Suppressor macrophage treated with lipopolysaccharide for 1 hour (primary cell): ENCODE data around the gene GRAMD1A.
"Not testable (repeated sequence)": the region's sequence is repeated elsewhere in the genome, so short reads cannot be mapped to it uniquely, and the experiment has no call there.

Experiments used
- DNase-seq, 3 donors: peaks; one replicate each; pipeline ENCODE4 v3.0.0-alpha.2; 2020 to 2022

Gene GRAMD1A

DNA sequence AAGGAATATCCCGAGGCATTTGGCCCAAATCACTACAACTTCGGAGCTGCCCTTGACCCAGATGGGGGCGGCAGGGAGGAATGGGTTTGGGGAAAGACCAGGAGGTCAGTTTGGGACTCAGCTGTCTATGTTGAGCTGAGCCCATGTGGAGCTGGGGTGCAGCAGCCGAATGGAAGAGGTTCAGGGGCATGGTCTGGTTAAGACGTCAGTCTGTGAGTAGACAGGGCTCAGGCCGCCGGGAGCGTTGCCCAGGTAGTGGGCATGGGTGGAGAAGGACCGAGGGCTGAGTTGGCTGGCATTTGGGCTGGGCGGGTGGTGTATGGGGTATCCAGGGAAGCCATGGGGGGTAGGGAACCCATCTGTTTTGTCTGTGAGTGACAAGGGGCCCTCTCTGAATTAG lies 20.9 kb downstream of the GRAMD1A start:
- DNase-seq: no peak

DNA sequence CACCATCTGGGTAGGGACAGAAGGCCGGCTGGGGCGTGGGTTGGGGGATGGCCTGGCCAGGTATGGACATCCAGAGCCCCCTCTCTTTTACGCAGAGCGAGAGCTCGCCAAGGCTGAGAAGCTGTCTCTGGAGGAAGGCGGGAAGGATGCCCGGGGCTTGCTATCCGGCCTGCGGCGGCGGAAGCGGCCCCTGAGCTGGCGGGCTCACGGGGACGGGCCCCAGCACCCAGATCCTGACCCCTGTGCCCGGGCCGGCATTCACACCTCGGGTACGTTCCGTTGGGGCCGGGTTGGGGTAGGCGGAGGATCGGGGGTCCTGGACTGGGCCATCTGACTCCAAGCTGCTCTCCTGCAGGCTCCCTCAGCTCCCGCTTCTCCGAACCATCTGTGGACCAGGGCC lies 21.5 kb downstream of the GRAMD1A start:
- no peak for DNase-seq

GRCh38 chr19:35022460-35022859 lies 22.3 kb downstream of the GRAMD1A start:
- no peak for DNase-seq

- DNase-seq: peak; percentile 39 to 59 (median 47)
These were observed 23.3 kb downstream of the GRAMD1A start for GRCh38 chr19:35023428-35023827.

DNA sequence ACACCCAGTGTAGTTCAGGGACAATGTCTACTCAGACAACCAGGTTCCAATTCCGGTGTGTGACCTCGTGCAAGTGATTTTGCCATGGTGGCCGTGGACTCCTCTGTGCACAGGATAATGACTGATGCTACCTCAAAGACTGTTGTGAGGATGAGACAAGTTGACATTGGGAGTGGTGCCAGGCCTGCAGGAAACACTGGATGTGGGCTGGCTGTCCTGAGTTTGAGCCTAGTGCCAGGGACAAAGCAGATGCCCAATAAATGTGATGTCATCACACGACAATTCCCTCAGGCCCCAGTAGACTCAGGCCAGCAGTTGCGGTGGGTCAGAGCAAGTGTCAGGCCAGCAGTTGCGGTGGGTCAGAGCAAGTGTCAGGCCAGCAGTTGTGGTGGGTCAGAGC lies 24.0 kb downstream of the GRAMD1A start:
- DNase-seq: no peak

- no peak for DNase-seq
These were observed 25.8 kb downstream of the GRAMD1A start for GRCh38 chr19:35025969-35026368.

GRCh38 chr19:35026418-35026817 lies 26.3 kb downstream of the GRAMD1A start:
- DNase-seq: peak; percentile 67 to 72 (median 71)

DNA sequence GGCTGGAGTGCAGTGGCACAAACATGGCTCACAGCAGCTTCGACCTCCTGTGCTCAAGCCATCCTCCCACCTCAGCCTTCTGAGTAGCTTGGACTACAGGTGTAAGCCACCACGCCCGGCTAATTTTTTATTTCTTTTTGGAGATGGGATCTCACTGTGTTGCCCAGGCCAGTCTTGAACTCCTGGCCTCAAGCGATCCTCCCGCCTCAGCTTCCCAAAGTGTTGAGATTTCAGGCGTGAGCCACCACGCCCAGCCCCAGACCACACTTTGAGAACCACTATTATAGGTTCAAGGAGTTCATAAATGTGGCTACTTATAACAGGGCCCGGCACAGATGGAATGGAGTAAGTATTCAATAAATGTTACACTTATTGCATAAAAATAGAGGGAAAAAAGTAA lies 26.9 kb downstream of the GRAMD1A start:
- no peak for DNase-seq

DNA sequence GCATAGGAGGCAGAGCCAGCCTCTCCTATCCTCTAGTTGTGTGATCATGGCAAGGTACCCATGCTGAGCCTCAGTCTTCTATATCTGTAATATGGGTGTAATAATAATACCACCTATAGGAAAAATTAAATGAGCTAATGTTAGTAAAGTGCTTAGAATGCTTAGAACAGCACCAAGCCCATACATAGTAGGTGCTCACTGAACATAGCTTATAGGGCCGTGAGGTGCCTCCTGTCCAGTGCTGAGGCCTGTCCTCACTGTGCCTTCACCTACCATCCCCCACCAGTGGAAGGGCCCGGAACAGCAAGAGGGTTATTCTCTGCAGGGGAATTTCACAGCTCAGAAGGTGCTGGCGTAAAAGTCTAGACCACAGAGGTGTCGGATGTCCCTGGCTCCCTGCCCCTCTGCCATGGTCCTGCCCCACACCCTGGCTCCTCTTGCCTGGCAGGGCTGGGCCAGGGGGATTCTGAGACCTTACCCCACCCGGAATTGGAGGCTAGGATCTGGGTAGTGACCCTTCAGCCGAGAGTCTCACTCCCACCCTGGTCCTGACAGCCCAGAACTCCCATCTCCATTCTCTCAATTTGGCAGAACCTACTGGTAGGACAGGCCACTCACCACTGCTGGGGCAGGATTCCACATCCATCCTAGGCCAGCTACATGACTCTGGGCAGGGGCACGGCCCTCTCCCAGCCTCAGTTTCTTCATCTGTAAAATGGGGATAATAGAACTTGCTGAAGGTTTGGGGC lies 27.9 kb downstream of the GRAMD1A start:
- no peak for DNase-seq

- not testable (repeated sequence) for DNase-seq
These were observed 28.4 kb downstream of the GRAMD1A start for GRCh38 chr19:35028600-35028885.

DNA sequence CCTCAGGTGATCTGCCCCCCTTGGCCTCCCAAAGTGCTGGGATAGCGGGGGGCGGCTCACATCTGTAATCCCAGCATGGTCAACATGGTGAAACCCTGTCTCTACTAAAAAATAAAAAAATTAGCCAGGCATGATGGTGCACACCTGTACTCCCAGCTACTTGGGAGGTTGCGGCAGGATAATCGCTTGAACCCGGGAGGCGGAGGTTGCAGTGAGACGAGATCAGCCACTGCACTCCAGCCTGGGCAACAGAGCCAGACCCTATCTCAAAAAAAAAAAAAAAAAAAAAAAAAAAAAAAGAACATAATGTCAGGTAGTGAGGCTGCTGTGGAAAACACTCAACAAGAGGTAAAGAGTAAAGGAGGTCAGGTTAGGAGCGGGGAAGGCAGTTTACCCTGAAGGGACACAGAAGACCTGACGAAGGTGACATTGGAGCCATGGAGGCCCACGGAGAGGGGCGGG lies 29.2 kb downstream of the GRAMD1A start:
- DNase-seq: not testable (repeated sequence)

GRCh38 chr19:35029737-35030256 lies 29.7 kb downstream of the GRAMD1A start:
- DNase-seq: no peak

GRCh38 chr19:35030257-35031071 lies 30.3 kb downstream of the GRAMD1A start, which contains the start of gene SCN1B:
Gene SCN1B (plus strand): TSS chr19:35030470. CDS start chr19:35030821, 351 bp downstream.
- peak; percentile 77 to 94 (median 86) for DNase-seq

GRCh38 chr19:35031072-35031881 lies 31.2 kb downstream of the GRAMD1A start:
- peak in 1 of 3 donors; percentile 70 for DNase-seq

DNA sequence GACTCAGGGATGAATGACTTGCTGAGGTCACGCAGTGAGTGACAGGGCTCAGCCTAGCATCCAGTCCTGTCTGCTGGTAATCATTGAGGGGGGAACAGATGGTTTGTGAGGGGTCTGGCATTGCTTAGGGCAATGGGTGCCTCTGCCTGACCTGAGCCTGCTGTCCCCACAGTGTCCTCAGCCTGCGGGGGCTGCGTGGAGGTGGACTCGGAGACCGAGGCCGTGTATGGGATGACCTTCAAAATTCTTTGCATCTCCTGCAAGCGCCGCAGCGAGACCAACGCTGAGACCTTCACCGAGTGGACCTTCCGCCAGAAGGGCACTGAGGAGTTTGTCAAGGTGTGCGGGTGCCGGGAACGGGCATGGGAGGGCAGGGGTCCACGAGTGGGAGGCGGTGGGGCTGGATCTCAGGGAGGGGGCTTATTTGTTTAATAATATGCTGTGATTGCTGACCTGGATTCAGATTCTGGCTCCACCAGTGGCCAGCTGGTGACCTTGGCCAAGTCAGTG lies 32.3 kb downstream of the GRAMD1A start:
- DNase-seq: no peak

GRCh38 chr19:35033067-35034004 lies 33.2 kb downstream of the GRAMD1A start:
- DNase-seq: no peak

DNA sequence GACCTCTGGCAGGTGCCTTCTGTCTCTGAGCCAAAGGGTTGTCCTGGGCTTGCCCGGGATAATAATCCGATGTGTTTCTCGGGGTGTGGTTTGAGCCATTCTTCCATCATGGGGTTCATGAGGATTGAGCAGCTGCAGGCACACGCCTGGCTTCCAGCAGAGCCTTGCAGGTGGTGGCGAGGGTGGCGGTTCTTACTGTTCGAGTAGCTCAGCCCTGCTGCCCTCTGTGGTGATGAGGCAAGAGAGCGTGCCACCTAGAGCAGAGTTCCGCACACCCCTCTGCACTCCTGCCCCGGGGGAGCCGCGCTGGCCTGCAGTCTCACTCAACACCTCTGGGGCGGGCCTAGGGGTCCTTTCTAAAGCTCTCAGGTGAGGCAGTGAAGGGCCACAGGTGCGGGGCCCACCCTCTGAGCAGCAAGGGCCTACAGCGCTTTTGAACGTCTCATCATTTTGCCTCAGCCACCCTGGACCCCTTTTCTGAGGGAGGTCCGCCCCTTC lies 33.9 kb downstream of the GRAMD1A start:
- no peak for DNase-seq

DNA sequence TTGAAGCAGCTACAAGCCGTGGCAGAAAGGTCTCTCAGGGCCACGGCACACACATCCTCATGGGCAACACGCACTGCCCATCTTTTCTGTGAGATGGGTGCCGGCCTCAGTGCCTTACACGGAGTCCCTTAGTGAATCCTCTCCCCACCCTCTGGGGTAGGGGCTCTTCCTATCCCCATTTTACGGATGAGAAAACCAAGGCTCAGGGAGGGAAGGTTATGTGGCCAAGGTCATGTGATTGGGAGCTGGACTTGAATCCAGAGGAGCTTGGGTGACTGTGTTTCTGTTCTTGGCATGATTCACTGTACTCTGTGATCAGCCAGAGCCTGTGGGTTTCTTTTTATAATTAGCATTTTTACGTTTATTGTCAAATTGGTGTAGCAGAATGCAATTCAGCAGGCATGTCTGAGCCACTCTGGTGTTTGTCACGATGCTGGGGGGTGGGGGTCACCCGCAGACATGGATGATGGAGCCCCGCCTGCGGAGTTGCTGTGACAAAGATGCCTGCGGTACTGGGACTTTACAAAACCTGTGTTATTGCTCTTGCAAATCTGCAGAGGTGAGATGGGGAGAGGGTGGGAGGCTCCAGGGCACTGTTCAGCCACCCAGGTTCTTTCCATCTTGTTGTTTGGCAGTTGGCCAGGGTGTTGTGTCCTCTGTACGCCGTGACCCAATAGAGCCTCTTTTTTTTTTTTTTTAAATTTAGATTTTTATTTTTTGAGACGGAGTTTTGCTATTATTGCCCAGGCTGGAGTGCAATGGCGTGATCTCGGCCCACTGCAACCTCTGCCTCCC lies 34.7 kb downstream of the GRAMD1A start:
- DNase-seq: no peak

- peak in 1 of 3 donors; percentile 34 for DNase-seq
These were observed 37.8 kb downstream of the GRAMD1A start for GRCh38 chr19:35037716-35038622.
